Neural cell (in vitro differentiated cells): Measurements from ENCODE around the gene VWA7. TPM values are rescaled to one million over a fixed set of nuclear protein-coding genes. Genes with fewer than 3 reads are reported as not detected.

Source experiments
- H2AFZ ChIP-seq: fragments of 200-600, 300-800 bp; sonication (generic), shearing (Covaris generic); 2 replicates; pipeline ENCODE4 v1.6.0; 2014; ENCODE audit warnings: low read depth, mild to moderate bottlenecking, antibody characterized with exemption, low read length, moderate library complexity
- H3F3A ChIP-seq: fragments of 200-600 bp; shearing (Covaris generic); 2 replicates; pipeline ENCODE4 v1.6.1; 2016; ENCODE audit warnings: mild to moderate bottlenecking, moderate library complexity, mixed read lengths, antibody characterized with exemption, low read length; ENCODE audit not compliant: insufficient read depth, poor library complexity, severe bottlenecking
- H3K27ac ChIP-seq: fragments of 200-600, 300-800 bp; sonication (generic), shearing (Covaris generic); 2 replicates; pipeline ENCODE4 v1.5.1; 2014; ENCODE audit warnings: mild to moderate bottlenecking, low read length, moderate library complexity
- H3K27me3 ChIP-seq: fragments of 300-800, 200-600 bp; sonication (generic), shearing (Covaris generic); 2 replicates; pipeline ENCODE4 v1.6.0; 2014; ENCODE audit warnings: mild to moderate bottlenecking, low read depth, low read length, moderate library complexity; ENCODE audit not compliant: insufficient read depth
- H3K36me3 ChIP-seq: fragments of 300-800, 200-600 bp; sonication (generic), shearing (Covaris generic); 2 replicates; pipeline ENCODE4 v1.5.1; 2014; ENCODE audit warnings: mild to moderate bottlenecking, antibody characterized with exemption, low read length, moderate library complexity; ENCODE audit not compliant: insufficient read depth
- H3K4me2 ChIP-seq: fragments of 300-800, 200-600 bp; sonication (generic), shearing (Covaris generic); 2 replicates; pipeline ENCODE4 v1.6.0; 2014; ENCODE audit warnings: mild to moderate bottlenecking, low read length
- H3K4me3 ChIP-seq: fragments of 300-800, 200-600 bp; sonication (generic), shearing (Covaris generic); 2 replicates; pipeline ENCODE4 v1.5.1; 2014; ENCODE audit warnings: mild to moderate bottlenecking, low read length, moderate library complexity
- H3K79me2 ChIP-seq: fragments of 200-600 bp; shearing (Covaris generic); replicated peaks from 2 replicates; pipeline ENCODE4 v1.6.0; 2014; ENCODE audit warnings: mild to moderate bottlenecking, low read length, moderate library complexity; ENCODE audit not compliant: insufficient read depth
- H3K9ac ChIP-seq: fragments of 300-800, 200-600 bp; sonication (generic), shearing (Covaris generic); 2 replicates; pipeline ENCODE4 v1.6.1; 2016; ENCODE audit warnings: mild to moderate bottlenecking, low read length, mixed read lengths
- H3K9me2 ChIP-seq: fragments of 200-600 bp; shearing (Covaris generic); 2 replicates; pipeline ENCODE4 v1.6.1; 2016; ENCODE audit warnings: mild to moderate bottlenecking, low read length, mixed read lengths; ENCODE audit not compliant: insufficient read depth
- H3K9me3 ChIP-seq: fragments of 200-600, 300-800 bp; sonication (generic), shearing (Covaris generic); 2 replicates; pipeline ENCODE4 v1.6.1; 2016; ENCODE audit warnings: mild to moderate bottlenecking, mixed run types, low read length, moderate library complexity, mixed read lengths
- H4K20me1 ChIP-seq: fragments of 200-600 bp; shearing (Covaris generic); 2 replicates; pipeline ENCODE4 v1.6.1; 2016; ENCODE audit warnings: mild to moderate bottlenecking, mixed run types; ENCODE audit not compliant: insufficient read depth
- EP300 ChIP-seq: fragments of 450-650 bp; conservative IDR thresholded peaks from 2 replicates; pipeline ENCODE4 v1.6.1; 2014; ENCODE audit warnings: antibody characterized with exemption, mild to moderate bottlenecking, moderate library complexity; ENCODE audit not compliant: poor library complexity, severe bottlenecking
- EZH2 ChIP-seq: fragments of 200-600, 300-800 bp; shearing (Covaris generic), sonication (generic); IDR thresholded peaks from 2 replicates; pipeline ENCODE4 v1.6.1; 2014; ENCODE audit warnings: antibody characterized with exemption, low read length, borderline replicate concordance, mild to moderate bottlenecking; ENCODE audit not compliant: insufficient read depth, poor library complexity, severe bottlenecking
- MXI1 ChIP-seq: fragments of 450-650 bp; conservative IDR thresholded peaks from 2 replicates; pipeline ENCODE4 v1.6.1; 2014; ENCODE audit warnings: antibody characterized with exemption, mild to moderate bottlenecking; ENCODE audit not compliant: poor library complexity, severe bottlenecking
- POLR2AphosphoS5 ChIP-seq: IDR thresholded peaks from 2 replicates; pipeline ENCODE4 v1.6.1; 2012
- RAD21 ChIP-seq: fragments of 450-650 bp; conservative IDR thresholded peaks from 2 replicates; pipeline ENCODE4 v1.6.1; 2014; ENCODE audit warnings: antibody characterized with exemption, mild to moderate bottlenecking, moderate library complexity
- SMC3 ChIP-seq: fragments of 450-650 bp; conservative IDR thresholded peaks from 2 replicates; pipeline ENCODE4 v1.6.1; 2014; ENCODE audit warnings: antibody characterized with exemption, mild to moderate bottlenecking, moderate library complexity; ENCODE audit not compliant: poor library complexity
- TAF1 ChIP-seq: IDR thresholded peaks from 2 replicates; pipeline ENCODE4 v1.6.1; 2012; ENCODE audit warnings: low read depth
- polyA plus RNA-seq: library from polyadenylated mRNA; depleted of rRNA; stranded (reverse); fragments of >200 nt; gene quantifications from 2 replicates; pipeline ENCODE4 v1.2.3, GENCODE V29; 2014
- TF ChIP-seq, protein P1 (sequence below): IDR thresholded peaks from 2 replicates; pipeline ENCODE4 v1.6.1; 2012; ENCODE audit warnings: borderline replicate concordance
- TF ChIP-seq, protein P2 (sequence below): fragments of 450-650 bp; IDR thresholded peaks from 2 replicates; pipeline ENCODE4 v1.5.1; 2014; ENCODE audit warnings: antibody characterized with exemption, mild to moderate bottlenecking, moderate library complexity; ENCODE audit not compliant: poor library complexity, severe bottlenecking

Gene VWA7
- polyA plus RNA-seq, 1 donor from 2014 or later, result 5.3 TPM

DNA sequence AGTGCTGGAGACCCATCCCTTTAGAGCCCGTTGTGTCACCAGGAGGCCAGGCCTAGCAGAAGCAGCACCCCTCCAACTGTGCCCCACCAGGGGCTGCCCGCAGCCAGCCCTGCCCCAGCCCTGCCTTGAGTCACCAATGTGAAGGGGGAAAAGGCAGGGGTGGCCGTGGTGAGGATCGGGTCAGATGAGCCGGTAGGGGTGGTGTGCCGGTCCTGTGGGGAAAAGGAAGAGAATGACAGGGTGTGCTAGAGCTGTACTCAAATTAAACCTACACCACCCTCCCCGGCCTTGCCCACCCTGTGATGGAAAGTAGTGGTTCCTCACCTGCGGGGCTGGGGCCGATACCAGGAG, 11.6 kb downstream of the VWA7 start:
- Histone ChIP-seq H4K20me1 (no peaks in the 10 kb centered on the region), H3K36me3 (no peaks in the 10 kb centered on the region), H3K4me3 (no peak overlapping the region), H3K9me3 (no peaks in the 10 kb centered on the region), H3K9ac (no peak overlapping the region), H3K27me3 (no peaks in the 10 kb centered on the region), H2AFZ (no peak overlapping the region), H3K27ac (no peak overlapping the region), H3F3A (no peaks in the 10 kb centered on the region), H3K4me2 (no peak overlapping the region), H3K9me2 (no peaks in the 10 kb centered on the region), H3K79me2 (no peaks in the 10 kb centered on the region)
- TF ChIP-seq EZH2, result no peak
- TF ChIP-seq SMC3, result no peak
- TF ChIP-seq POLR2AphosphoS5, result no peak
- TF ChIP-seq RAD21, result no peak
- TF ChIP-seq, protein P1, sequence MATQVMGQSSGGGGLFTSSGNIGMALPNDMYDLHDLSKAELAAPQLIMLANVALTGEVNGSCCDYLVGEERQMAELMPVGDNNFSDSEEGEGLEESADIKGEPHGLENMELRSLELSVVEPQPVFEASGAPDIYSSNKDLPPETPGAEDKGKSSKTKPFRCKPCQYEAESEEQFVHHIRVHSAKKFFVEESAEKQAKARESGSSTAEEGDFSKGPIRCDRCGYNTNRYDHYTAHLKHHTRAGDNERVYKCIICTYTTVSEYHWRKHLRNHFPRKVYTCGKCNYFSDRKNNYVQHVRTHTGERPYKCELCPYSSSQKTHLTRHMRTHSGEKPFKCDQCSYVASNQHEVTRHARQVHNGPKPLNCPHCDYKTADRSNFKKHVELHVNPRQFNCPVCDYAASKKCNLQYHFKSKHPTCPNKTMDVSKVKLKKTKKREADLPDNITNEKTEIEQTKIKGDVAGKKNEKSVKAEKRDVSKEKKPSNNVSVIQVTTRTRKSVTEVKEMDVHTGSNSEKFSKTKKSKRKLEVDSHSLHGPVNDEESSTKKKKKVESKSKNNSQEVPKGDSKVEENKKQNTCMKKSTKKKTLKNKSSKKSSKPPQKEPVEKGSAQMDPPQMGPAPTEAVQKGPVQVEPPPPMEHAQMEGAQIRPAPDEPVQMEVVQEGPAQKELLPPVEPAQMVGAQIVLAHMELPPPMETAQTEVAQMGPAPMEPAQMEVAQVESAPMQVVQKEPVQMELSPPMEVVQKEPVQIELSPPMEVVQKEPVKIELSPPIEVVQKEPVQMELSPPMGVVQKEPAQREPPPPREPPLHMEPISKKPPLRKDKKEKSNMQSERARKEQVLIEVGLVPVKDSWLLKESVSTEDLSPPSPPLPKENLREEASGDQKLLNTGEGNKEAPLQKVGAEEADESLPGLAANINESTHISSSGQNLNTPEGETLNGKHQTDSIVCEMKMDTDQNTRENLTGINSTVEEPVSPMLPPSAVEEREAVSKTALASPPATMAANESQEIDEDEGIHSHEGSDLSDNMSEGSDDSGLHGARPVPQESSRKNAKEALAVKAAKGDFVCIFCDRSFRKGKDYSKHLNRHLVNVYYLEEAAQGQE, result no peak
- TF ChIP-seq, protein P2, sequence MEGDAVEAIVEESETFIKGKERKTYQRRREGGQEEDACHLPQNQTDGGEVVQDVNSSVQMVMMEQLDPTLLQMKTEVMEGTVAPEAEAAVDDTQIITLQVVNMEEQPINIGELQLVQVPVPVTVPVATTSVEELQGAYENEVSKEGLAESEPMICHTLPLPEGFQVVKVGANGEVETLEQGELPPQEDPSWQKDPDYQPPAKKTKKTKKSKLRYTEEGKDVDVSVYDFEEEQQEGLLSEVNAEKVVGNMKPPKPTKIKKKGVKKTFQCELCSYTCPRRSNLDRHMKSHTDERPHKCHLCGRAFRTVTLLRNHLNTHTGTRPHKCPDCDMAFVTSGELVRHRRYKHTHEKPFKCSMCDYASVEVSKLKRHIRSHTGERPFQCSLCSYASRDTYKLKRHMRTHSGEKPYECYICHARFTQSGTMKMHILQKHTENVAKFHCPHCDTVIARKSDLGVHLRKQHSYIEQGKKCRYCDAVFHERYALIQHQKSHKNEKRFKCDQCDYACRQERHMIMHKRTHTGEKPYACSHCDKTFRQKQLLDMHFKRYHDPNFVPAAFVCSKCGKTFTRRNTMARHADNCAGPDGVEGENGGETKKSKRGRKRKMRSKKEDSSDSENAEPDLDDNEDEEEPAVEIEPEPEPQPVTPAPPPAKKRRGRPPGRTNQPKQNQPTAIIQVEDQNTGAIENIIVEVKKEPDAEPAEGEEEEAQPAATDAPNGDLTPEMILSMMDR, result no peak
- TF ChIP-seq TAF1, result no peak
- no peak for TF ChIP-seq MXI1
- TF ChIP-seq EP300, result no peak

DNA sequence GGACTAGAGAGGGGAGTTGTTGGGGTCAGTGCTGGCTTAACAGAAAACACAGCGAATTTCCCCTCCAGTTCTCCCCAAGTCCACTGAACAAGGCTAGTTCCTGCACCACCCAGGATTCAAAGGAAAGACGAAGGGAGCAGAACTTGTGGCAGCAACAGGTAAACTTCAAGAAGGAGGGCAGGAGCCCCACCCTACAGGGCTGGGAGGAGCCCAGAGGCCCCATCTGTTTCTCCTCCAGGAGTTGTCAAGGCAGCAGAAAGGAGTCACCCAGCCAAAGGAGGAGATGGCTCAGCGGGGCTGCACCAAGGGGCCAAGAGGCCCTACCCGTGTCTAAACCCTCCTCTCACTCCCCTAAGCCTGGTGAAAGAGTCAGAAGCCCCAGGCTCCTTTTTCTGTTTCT, 12.9 kb downstream of the VWA7 start:
- Histone ChIP-seq H3K79me2 (no peaks in the 10 kb centered on the region), H3K27me3 (no peaks in the 10 kb centered on the region), H4K20me1 (no peaks in the 10 kb centered on the region), H3K27ac (no peak overlapping the region), H3K9ac (no peak overlapping the region), H3K36me3 (no peaks in the 10 kb centered on the region), H3K9me3 (no peaks in the 10 kb centered on the region), H3K4me2 (no peak overlapping the region), H3F3A (no peaks in the 10 kb centered on the region), H2AFZ (no peak overlapping the region), H3K4me3 (no peak overlapping the region), H3K9me2 (no peaks in the 10 kb centered on the region)
- TF ChIP-seq RAD21 (no peak), TAF1 (no peak), POLR2AphosphoS5 (no peak), MXI1 (no peak), EZH2 (no peak), SMC3 (no peak), EP300 (no peak)
- TF ChIP-seq, protein P1, result no peak
- TF ChIP-seq, protein P2, result no peak
